ENCODE data around the gene LURAP1L.

DNA sequence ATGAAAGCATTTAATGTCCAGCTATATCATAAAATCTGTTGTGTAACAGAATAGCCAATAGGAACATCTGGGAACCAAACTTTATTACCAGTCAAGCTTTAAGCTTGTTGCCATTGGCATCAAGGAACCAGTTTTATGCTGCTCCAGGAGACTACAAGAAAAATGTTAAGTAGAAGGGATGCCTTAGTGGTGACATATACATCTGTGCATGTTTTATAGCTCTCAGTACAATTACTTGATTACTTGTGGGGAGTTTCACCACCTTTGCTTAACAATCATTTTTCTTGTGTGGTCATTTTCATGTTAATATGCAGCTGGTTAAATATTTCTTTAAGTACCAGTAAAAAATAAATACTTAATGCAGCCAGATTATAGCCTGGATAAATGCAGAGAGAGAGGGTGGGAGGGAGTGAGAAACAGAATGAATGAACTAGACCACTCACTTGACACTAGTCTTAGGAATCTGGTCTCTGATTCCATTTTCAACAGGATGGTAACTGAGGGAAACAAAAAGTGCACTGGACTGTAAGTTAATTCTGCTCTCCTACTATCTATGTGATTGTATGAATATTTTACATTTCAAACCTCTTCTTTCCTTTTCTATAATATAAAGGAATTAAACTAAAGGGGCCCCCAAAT is 35.7 kb upstream of the LURAP1L start:
- TF ChIP-seq, protein P1, sequence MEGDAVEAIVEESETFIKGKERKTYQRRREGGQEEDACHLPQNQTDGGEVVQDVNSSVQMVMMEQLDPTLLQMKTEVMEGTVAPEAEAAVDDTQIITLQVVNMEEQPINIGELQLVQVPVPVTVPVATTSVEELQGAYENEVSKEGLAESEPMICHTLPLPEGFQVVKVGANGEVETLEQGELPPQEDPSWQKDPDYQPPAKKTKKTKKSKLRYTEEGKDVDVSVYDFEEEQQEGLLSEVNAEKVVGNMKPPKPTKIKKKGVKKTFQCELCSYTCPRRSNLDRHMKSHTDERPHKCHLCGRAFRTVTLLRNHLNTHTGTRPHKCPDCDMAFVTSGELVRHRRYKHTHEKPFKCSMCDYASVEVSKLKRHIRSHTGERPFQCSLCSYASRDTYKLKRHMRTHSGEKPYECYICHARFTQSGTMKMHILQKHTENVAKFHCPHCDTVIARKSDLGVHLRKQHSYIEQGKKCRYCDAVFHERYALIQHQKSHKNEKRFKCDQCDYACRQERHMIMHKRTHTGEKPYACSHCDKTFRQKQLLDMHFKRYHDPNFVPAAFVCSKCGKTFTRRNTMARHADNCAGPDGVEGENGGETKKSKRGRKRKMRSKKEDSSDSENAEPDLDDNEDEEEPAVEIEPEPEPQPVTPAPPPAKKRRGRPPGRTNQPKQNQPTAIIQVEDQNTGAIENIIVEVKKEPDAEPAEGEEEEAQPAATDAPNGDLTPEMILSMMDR (IDR thresholded peaks at IDR 0.05) = no peak
- TF ChIP-seq EP300 (IDR thresholded peaks at IDR 0.05) (no peak), POLR2A (IDR thresholded peaks at IDR 0.05) (no peak)

Measured in ovary (tissue), 3 donors.